Retinal pigment epithelial cell (primary cell): ENCODE results near the gene JSRP1.

ENCODE experiments used
- DNase-seq: peaks from one replicate; pipeline ENCODE4 v3.0.0-alpha.2; 2010; ENCODE audit warnings: low read depth
- H3K4me3 ChIP-seq: 2 replicates; pipeline ENCODE4 v1.5.1; 2011; ENCODE audit warnings: mild to moderate bottlenecking, low read length, control low read depth, moderate library complexity
- TF ChIP-seq, protein P1 (sequence below): conservative IDR thresholded peaks from 2 replicates; pipeline ENCODE4 v1.5.1; 2011; ENCODE audit warnings: low read depth, low read length, control low read depth, inconsistent platforms

Gene JSRP1

DNA sequence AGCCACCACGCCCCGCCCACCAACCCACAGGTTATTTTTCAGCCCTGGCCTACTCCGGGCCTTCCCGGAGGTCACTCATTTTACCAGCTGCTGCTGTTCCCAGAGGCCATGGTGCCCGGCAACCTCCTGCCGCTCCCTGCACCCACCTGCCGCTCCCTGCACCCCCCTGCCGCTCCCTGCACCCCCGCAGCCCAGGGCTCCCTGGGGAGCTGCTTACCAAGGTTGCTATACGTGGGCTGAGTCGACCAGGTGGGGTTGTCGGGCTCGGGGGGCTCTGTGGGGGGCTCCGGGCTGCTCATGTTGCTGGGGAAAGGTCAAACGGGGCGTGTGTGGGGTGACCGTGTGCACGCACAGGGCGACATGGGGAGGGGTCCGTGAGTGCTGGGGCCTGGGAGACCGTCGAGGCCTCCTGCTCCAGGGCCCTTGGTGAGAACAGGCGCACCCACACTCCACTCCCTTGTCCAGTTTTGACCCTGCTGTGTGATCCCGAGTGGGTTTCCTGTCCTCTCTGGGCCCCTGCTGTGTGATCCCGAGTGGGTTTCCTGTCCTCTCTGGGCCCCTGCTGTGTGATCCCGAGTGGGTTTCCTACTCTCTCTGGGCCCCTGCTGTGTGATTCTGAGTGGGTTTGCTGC lies 24.5 kb upstream of the JSRP1 start:
- no peak for DNase-seq
- TF ChIP-seq, protein P1, sequence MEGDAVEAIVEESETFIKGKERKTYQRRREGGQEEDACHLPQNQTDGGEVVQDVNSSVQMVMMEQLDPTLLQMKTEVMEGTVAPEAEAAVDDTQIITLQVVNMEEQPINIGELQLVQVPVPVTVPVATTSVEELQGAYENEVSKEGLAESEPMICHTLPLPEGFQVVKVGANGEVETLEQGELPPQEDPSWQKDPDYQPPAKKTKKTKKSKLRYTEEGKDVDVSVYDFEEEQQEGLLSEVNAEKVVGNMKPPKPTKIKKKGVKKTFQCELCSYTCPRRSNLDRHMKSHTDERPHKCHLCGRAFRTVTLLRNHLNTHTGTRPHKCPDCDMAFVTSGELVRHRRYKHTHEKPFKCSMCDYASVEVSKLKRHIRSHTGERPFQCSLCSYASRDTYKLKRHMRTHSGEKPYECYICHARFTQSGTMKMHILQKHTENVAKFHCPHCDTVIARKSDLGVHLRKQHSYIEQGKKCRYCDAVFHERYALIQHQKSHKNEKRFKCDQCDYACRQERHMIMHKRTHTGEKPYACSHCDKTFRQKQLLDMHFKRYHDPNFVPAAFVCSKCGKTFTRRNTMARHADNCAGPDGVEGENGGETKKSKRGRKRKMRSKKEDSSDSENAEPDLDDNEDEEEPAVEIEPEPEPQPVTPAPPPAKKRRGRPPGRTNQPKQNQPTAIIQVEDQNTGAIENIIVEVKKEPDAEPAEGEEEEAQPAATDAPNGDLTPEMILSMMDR, result no peak
- no peak overlapping the region for H3K4me3 ChIP-seq

DNA sequence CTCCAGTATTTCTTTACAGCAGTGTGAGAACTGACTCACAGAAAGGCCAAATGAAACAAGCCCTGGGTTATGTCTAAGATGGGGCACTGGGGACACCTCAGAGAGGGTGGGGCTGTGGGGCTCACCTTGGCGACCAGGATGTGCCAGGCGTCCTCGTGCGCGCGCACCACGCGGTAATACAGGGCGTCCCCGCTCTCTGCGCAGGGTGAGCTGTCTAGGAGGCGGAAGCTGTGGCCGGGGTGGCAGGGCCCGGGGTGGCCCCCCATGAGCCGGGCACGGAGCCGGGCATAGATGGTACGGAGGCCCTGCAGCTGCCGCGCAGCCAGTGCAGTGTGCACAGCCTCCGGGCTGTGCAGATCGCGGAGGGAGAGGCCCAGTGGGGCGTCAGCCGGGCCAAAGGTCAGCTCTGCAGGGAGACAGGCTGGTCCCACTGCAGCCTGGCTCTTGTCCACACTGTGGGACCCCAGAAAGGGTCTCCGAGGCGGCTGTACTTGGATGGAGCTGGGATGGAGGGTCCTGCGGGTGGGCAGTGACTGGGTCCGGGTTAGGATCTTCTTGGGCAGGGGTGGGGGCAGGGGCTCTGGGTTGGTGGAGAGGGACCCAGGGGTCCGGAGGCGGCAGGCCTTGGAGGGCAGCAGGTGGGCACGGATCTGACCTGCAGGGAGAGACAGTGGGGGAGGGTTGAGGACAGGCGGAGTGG lies 22.4 kb upstream of the JSRP1 start:
- no peak for DNase-seq
- H3K4me3 ChIP-seq, result no peak overlapping the region
- TF ChIP-seq, protein P1, result no peak

DNA sequence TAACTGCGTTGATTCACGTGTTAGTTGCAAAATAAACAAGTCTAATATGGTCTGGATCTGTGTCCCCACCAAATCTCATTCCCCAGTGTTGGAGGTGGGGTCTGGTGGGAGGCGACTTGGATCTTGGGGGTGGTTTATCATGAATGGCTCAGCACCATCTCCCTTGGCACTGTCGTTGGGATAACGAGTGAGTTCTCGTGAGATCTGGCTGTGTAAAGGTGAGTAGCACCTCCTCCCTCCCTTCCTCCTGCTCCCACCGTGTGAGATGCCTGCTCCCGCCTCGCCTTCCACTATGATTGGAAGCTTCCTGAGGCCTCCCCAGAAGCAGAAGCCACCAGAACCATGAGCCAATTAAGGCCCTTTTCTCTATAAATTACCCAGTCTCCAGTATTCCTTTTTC lies 20.9 kb upstream of the JSRP1 start:
- H3K4me3 ChIP-seq, result no peak overlapping the region
- TF ChIP-seq, protein P1, result no peak
- DNase-seq, result no peak

DNA sequence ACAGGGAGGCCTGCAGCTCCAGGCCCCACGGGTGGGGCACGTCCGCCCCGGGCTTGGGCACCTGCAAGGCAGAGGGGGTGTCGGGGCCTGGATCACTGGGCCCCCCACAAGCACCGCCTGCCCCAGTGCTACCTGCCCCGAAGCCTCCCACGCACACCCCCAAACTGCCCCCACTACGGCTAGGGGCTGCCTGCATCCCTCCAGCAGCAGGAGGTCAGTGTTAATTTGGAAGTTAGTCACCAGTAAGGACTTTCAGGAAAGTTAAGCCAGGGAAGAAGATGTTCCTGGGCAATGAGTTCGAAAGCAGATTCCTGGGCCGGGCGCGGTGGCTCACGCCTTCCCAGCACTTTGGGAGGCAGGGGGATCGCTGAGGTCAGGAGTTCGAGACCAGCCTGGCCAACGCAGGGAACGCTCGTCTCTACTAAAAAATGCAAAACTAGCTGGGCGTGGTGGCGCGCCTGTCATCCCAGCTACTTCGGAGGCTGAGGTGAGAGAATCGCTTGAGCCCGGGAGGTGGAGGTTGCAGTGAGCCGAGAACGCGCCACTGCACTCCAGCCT lies 20.3 kb upstream of the JSRP1 start:
- TF ChIP-seq, protein P1, result no peak
- no peak overlapping the region for H3K4me3 ChIP-seq
- DNase-seq, result no peak

DNA sequence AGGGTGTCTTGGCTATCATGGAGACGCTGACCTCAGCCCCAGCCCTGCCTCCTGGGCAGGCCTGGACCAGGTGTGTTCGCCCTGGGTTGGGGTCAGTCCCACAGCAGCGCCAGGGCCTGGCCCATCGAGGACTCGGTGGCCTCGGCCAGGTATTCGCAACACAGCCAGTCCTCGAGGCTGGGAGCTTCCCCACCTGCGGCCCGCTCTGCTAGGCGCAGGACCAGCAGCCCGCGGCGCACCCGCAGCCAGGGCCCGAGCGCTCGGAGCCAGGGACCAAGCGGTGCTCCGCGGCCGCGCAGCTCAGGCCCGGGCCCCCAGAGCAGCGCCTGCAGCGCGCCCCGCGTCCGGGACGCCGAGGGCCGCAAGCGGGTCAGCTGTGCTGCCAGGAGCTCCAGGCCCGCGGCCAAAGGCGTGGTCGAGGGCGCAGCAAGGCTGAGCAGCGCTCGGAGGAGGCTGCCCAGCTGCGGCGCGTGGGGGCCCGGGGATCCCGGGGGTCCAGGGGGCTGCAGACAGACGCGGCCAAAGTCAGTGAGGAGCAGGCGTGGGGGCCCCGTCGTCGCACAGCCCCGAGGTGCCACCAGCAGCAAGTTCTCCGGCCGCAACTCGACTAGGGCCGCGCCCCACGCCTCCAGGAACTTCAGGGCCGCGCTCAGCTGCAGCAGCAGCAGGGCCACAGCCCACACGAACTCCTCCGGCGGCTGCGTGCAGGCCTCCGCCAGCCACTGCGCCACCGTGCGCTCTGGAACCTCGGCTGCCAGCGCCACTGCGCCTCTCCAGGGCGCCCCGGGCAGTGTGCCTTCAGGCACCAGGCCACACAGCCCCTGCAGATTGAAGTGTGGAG lies 19.6 kb upstream of the JSRP1 start:
- TF ChIP-seq, protein P1, result no peak
- DNase-seq, result no peak
- H3K4me3 ChIP-seq, result no peak overlapping the region

DNA sequence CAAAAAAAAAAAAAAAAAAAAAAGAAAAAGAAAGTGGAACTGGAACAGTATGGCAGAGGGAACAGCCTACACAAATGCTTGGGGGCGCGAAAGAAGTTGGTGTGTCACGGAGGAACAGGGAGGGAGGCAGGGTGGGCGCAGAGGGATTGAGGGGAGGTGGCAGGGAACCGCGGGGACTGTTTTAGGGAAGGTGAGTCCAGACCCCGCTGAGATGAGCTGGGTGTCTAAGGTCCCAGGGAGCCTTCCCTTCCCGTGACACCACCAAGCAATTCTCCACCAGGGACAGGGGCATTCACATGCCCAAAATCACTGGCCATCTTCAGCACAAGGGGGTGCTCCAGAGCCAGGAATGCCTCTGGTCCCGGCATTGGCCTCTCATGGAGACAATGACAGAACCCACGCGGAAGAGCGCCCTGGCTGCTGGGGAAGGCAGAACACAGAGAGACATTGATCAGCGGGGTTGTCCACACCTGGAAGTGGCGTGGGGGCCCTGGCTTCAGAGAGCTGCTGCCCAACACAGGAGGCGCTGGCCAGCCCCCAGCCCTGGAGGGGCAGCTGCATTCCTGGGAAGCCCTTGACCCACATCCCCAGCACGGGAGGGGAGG lies 18.8 kb upstream of the JSRP1 start:
- H3K4me3 ChIP-seq, result no peak overlapping the region
- TF ChIP-seq, protein P1, result peak; percentile 62
- no peak for DNase-seq
